Measurements from ENCODE around the gene HMGCLL1.

Gene HMGCLL1

GRCh38 chr6:55578537-55579363 lies at the start of gene HMGCLL1:
HMGCLL1 (minus strand) TSS chr6:55579192; CDS start chr6:55579055, 137 bp downstream.
- no peak for DNase-seq (ENCODE audit: low read depth in 2 of 2)

- no peak for DNase-seq (ENCODE audit: low read depth in 2 of 2)
Measured at GRCh38 chr6:55621993-55622392, 43.0 kb upstream of the HMGCLL1 start.

DNA sequence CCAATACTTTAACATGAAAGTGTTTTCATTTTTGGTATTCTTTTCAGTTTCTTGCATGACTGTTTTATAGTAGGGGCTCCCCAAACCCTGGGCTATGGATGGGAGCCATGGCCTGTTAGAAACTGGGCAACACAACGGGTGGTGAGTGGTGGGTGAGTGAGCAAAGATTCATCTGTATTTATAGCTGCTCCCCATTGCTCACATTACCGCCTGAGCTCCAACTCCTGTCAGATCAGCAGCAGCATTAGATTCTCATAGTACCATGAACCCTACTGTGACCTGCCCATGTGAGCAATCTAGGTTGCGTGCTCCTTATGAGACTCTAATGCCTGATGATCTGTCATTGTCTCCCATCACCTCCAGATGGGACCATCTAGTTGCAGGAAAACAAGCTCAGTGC lies 42.3 kb upstream of the HMGCLL1 start:
- DNase-seq (ENCODE audit: low read depth in 2 of 2), result no peak

- no peak for DNase-seq (ENCODE audit: low read depth in 2 of 2)
Measured at GRCh38 chr6:55617272-55617671, 38.3 kb upstream of the HMGCLL1 start.

DNA sequence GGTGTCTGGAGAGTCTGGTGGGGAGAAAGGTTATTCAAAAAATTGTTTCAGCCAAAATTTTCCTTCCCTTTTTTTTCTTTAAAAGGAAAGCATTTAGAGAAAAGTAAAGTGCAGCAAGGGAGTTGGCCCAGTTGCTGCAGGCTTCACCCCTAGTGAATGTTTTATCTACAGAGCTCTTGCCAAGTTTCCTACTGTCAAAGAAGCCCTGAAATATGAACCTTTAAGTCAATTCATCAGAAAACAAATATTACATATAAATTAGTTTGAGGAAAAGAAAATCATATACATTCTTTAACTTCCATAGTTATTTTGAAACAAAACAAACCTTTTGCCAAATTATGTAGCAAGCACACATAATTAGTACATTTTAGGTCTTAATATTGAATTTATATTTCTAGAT lies 25.0 kb upstream of the HMGCLL1 start:
- DNase-seq (ENCODE audit: low read depth in 2 of 2), result no peak

DNA sequence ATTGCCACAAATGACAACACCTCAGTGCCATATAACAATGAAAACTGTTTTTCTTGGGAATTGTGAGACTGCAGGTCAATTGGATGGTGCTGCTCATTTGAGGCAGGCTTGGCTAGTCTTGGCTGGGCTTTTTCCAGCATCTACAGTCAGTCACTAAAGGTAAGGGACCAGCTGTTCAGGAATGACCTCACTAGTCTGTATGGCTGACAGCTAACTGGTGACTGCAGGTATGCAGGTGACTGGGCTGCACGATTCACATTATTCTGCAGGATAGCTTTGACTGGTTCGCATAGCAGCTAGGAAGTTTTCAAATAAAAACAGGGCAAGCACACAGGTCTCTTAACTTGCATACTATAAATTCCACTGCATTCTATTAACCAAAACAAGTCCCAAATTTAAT lies 22.1 kb upstream of the HMGCLL1 start:
- no peak for DNase-seq (ENCODE audit: low read depth in 2 of 2)

GRCh38 chr6:55594442-55594841 lies 15.4 kb upstream of the HMGCLL1 start:
- DNase-seq (ENCODE audit: low read depth in 2 of 2), result no peak

GRCh38 chr6:55584654-55585354 lies 5.8 kb upstream of the HMGCLL1 start:
- no peak for DNase-seq (ENCODE audit: low read depth in 2 of 2)

- DNase-seq (ENCODE audit: low read depth in 2 of 2), result no peak
Measured at GRCh38 chr6:55576811-55577210, 2.2 kb downstream of the HMGCLL1 start.

DNA sequence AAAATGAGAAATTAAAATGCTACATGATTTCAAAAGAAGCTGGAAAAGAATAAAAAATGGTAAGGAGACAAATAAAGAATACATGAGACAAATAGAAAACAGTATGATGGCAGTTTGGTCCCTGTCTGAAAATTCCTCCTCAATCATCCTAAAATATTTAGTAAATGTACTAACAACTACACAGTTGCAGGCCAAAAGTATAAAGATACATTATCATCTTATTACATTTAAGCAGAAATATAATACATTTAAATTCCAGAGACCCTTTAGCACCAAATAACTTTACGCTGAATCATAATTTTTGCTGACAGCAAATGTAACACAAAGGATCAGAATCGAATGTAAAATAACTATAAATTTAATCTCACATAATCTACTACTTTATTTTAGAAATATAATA lies 4.4 kb downstream of the HMGCLL1 start:
- DNase-seq (ENCODE audit: low read depth in 2 of 2), result no peak

GRCh38 chr6:55569638-55570037 lies 9.4 kb downstream of the HMGCLL1 start:
- no peak for DNase-seq (ENCODE audit: low read depth in 2 of 2)

GRCh38 chr6:55568808-55569439 lies 10.1 kb downstream of the HMGCLL1 start:
- no peak for DNase-seq (ENCODE audit: low read depth in 2 of 2)

DNA sequence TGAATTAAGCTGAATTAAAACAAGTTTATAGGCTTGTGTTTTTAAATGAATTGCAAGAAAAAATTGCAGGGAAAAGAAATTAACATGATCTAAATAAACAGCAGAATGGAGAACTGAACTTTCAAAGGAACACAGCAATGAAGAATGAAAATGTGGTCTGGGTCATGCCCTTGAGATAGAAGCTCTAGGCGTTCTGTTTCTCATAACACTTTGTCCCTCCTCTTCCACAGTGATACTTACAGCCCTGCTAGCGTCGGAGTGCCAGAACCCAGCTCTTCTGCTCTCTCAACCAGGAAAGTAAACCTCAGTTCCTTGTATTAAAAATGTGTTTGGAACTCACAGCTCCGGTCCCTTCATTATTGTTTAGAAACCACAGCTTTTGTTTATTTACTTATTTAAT lies 11.4 kb downstream of the HMGCLL1 start:
- no peak for DNase-seq (ENCODE audit: low read depth in 2 of 2)

DNA sequence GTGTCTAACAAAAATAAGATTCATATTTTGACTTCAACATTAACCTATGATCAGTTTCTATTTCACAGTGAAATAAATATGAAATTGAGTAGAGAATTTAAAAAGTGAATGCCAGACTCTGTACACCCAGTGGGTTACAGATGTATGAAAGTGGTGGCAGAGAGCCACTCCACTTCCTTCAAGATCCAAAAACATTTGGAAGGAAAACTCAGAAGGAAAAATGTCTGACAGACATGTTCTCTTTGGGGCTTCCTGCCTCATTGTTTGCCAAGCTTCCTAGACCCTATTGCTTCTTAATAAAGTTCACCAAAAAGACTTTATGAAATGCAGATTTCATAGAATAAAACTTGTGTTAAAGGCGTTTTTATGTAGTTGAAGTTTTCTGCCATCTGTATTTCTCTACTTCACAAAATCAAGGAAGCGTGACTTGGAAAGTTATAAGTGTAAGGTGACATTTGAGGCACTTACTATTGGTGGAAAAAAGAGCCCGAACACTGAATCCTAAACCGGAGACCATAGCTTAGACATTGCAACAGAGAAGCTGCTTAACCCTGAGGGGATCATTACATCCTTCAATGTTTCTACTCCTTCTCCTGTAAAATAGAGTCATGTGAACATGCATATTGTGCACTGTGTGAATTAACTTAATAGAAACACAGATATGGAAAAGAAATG lies 12.8 kb downstream of the HMGCLL1 start:
- DNase-seq (ENCODE audit: low read depth in 2 of 2), result no peak

GRCh38 chr6:55562318-55562717 lies 16.7 kb downstream of the HMGCLL1 start:
- DNase-seq (ENCODE audit: low read depth in 2 of 2), result no peak

DNA sequence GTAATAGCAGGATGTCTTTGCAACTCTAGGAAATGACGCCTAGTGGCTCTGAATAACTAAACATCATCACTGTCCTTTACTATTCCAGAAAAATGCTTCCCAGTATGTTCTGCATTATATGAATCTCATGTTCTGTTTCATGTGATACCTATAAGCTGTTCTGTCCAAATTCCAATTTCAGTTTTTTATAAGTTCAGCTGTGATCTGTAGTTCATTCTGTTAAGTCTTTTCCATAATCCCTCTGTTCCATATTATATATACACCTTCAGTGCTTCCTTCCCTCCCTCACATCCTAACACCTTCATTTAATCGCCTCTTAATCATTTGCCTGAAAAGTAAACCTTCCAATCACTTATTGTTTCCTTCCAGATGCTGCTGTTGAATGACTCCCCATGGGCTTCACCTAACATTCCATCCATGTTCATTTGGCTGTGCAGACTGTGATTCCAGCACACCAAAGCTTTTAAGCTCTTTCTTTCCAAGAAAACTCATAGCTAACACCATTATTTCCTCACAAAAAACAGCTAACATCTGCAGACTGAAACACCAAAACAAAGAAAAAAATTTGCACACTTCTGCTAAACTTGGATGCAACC lies 18.6 kb downstream of the HMGCLL1 start:
- no peak for DNase-seq (ENCODE audit: low read depth in 2 of 2)

DNA sequence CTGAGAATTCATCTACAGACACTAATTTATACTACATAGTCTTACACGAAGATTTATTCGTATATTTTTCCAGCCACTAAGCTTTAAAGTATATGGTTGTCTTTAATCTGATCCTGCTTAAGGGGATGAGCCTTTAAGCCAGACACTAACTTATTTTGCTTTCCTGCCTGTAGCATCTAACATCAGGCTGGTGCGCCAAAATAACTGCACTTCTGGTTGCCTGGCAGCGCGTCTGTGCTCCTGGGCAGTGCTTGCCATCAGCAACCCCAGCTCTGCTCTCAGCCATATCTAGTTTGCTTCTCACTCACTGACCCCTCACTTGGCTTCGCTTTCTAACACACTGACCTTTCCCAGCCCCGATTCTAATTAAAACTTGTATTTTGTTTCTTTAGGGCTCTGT lies 21.8 kb downstream of the HMGCLL1 start:
- no peak for DNase-seq (ENCODE audit: low read depth in 2 of 2)

DNA sequence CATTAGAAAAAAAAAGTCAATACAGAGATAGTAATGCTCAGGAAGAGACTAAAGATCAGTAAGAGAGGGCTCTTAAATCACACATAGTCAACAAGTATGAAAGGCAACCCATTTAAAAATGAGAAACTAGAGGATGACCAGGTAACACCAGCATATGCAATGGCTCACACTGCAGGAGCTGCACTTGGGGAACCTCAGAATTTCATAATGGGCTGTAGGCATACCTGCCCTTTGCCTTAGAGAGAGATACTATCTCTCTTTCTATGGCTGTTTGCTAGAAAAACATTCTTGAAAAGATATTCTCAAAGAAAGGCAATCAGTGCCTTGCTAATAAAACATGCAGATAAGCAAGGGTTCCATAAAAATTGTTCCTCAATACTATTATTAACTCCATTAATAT lies 33.2 kb downstream of the HMGCLL1 start:
- no peak for DNase-seq (ENCODE audit: low read depth in 2 of 2)

- no peak for DNase-seq (ENCODE audit: low read depth in 2 of 2)
Measured at GRCh38 chr6:55543633-55544309, 35.2 kb downstream of the HMGCLL1 start.

DNA sequence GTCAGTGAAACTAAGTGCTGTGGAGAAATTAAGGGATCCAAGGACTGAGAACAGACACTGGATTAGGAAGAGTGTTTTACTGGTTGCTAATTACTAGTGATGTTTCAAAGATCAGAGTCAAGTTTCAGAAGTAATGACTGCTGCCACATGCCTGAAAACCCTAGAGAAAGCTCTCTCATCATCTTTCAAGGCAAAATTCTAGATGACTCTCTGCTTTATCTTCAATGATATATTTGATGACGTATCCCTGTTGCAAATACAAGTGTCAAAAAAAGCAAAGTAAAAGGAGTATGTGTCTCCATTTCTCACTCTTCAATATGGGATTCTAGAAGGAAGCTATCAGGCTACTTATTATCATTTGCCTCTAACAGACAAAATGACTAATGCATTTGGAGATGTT lies 38.0 kb downstream of the HMGCLL1 start:
- no peak for DNase-seq (ENCODE audit: low read depth in 2 of 2)

GRCh38 chr6:55536391-55536956 lies 42.5 kb downstream of the HMGCLL1 start:
- no peak for DNase-seq (ENCODE audit: low read depth in 2 of 2)

Data from stimulated activated CD8-positive, alpha-beta memory T cell treated with anti-CD3 and anti-CD28 coated beads, Interleukin-7, amount 100 ng/mL, for 4 hours (primary cell).